GM12891 (cell line): ENCODE results near the gene PTPRD.

Experiments used
- PAX5 ChIP-seq: IDR thresholded peaks from 2 replicates; pipeline ENCODE4 v1.6.1; 2011; ENCODE audit warnings: low read length, moderate library complexity, mild to moderate bottlenecking; ENCODE audit not compliant: insufficient read depth, severe bottlenecking
- POLR2A ChIP-seq: IDR thresholded peaks from 2 replicates; pipeline ENCODE4 v1.6.1; 2011; ENCODE audit warnings: low read depth, low read length, control low read depth
- POLR2AphosphoS5 ChIP-seq: IDR thresholded peaks from 2 replicates; pipeline ENCODE4 v1.6.1; 2011; ENCODE audit warnings: low read depth, low read length, control low read depth
- POU2F2 ChIP-seq: IDR thresholded peaks from 2 replicates; pipeline ENCODE4 v1.6.1; 2011; ENCODE audit warnings: low read depth, mild to moderate bottlenecking, control low read depth, low read length, moderate library complexity
- SPI1 ChIP-seq: IDR thresholded peaks from 2 replicates; pipeline ENCODE4 v1.6.1; 2011; ENCODE audit warnings: low read depth, low read length, control low read depth
- TAF1 ChIP-seq: IDR thresholded peaks from 2 replicates; pipeline ENCODE4 v1.6.1; 2011; ENCODE audit warnings: low read depth, low read length, control low read depth

DNA sequence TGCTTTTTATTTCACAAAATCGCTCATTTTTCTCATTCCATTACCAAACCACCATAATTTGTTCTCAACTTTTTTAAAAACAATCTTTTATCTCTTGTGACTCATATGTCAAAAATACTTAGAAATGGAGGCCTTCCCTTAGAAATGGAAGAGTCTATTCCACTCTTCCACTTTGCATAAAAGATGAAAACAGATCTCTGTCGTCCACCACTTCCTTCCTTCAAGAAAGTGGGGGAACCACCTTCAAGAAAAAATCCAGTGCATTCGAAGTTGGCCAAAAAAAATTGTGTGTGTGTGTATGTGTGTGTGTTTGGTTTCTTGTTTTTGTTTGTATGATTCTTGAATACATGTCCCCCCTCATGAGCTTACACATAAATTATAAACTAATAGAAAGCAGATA lies 2184.4 kb downstream of the PTPRD start:
- TF ChIP-seq POLR2A (no peak), TAF1 (no peak), POLR2AphosphoS5 (no peak), SPI1 (no peak), PAX5 (no peak), POU2F2 (no peak)
